HEK293 (cell line): Measurements from ENCODE around the gene KIF21B.

Source experiments
- CTCF ChIA-PET: fragments of 350-600 bp; formaldehyde crosslinking; extraction: SDS; loops from one replicate; lab custom pipeline; 2021; ENCODE audit warnings: antibody characterized with exemption; lab: Yijun Ruan, JAX
- POLR2A ChIA-PET: fragments of 300-600 bp; formaldehyde crosslinking; extraction: SDS; loops from one replicate; lab custom pipeline; 2020; ENCODE audit warnings: antibody characterized with exemption, inconsistent platforms; lab: Yijun Ruan, JAX
- H3K27ac ChIP-seq: fragments of 200-500 bp; sonication (Bioruptor generic); 2 replicates; pipeline ENCODE4 v1.5.1; 2014; ENCODE audit warnings: low read depth, low read length, control low read depth, inconsistent platforms; ENCODE audit errors: extremely low read depth
- H3K36me3 ChIP-seq, 2 experiments: fragments of 200-500 bp in 1 of 2; sonication (Bioruptor generic) in 1 of 2; 1 replicate in 1 of 2; 2 replicates in 1 of 2; pipeline ENCODE4 v1.5.1; 2014 to 2017; ENCODE audit warnings: inconsistent platforms in 2 of 2, low read length in 2 of 2; ENCODE audit not compliant: control insufficient read depth in 2 of 2, insufficient read depth in 1 of 2
- H3K4me1 ChIP-seq: fragments of 200-500 bp; sonication (Bioruptor generic); 2 replicates; pipeline ENCODE4 v1.5.1; 2014; ENCODE audit warnings: mild to moderate bottlenecking, low read length, inconsistent platforms; ENCODE audit not compliant: control insufficient read depth, insufficient read depth
- H3K4me3 ChIP-seq: 2 replicates; pipeline ENCODE4 v1.5.1; 2011; ENCODE audit warnings: low read depth, mild to moderate bottlenecking, control low read depth, low read length, moderate library complexity
- H3K9me3 ChIP-seq: fragments of 200-500 bp; sonication (Bioruptor generic); 2 replicates; pipeline ENCODE4 v1.5.1; 2014; ENCODE audit warnings: low read depth, low read length, inconsistent platforms; ENCODE audit not compliant: control insufficient read depth, insufficient read depth
- HOXA7 ChIP-seq: sonication (generic); formaldehyde crosslinking; IDR thresholded peaks from 2 replicates; pipeline ENCODE4 v1.8.1; 2022; ENCODE audit warnings: missing genetic modification reagents, borderline replicate concordance
- KLF16 ChIP-seq: fragments of 450-650 bp; formaldehyde crosslinking; IDR thresholded peaks from 2 replicates; pipeline ENCODE4 v1.5.1; 2017; ENCODE audit warnings: missing biosample characterization, missing genetic modification characterization
- OSR2 ChIP-seq: fragments of 450-650 bp; formaldehyde crosslinking; IDR thresholded peaks from 2 replicates; pipeline ENCODE4 v1.5.1; 2016; ENCODE audit warnings: missing biosample characterization, missing genetic modification characterization
- SP3 ChIP-seq: fragments of 450-650 bp; formaldehyde crosslinking; IDR thresholded peaks from 2 replicates; pipeline ENCODE4 v1.5.1; 2016; ENCODE audit warnings: missing biosample characterization, missing genetic modification characterization
- TCF7L2 ChIP-seq: IDR thresholded peaks from 2 replicates; pipeline ENCODE4 v1.6.1; 2011; ENCODE audit warnings: low read depth, mild to moderate bottlenecking, inconsistent platforms, low read length, moderate library complexity, borderline replicate concordance
- YY1 ChIP-seq: fragments of 450-650 bp; formaldehyde crosslinking; IDR thresholded peaks from 2 replicates; pipeline ENCODE4 v1.5.1; 2018; ENCODE audit warnings: missing biosample characterization, missing genetic modification characterization
- YY2 ChIP-seq: fragments of 450-650 bp; formaldehyde crosslinking; IDR thresholded peaks from 2 replicates; pipeline ENCODE4 v1.5.1; 2016; ENCODE audit warnings: missing biosample characterization, missing genetic modification characterization
- ZBTB17 ChIP-seq: fragments of 450-650 bp; formaldehyde crosslinking; IDR thresholded peaks from 2 replicates; pipeline ENCODE4 v1.5.1; 2016; ENCODE audit warnings: missing biosample characterization, missing genetic modification characterization
- ZBTB7A ChIP-seq: fragments of 450-650 bp; formaldehyde crosslinking; IDR thresholded peaks from 2 replicates; pipeline ENCODE4 v1.5.1; 2016; ENCODE audit warnings: low read depth, missing biosample characterization, missing genetic modification characterization
- ZFP3 ChIP-seq: fragments of 450-650 bp; formaldehyde crosslinking; IDR thresholded peaks from 2 replicates; pipeline ENCODE4 v1.5.1; 2016; ENCODE audit warnings: low read depth, missing biosample characterization, missing genetic modification characterization
- ZFP41 ChIP-seq: fragments of 450-650 bp; formaldehyde crosslinking; IDR thresholded peaks from 2 replicates; pipeline ENCODE4 v1.5.1; 2016; ENCODE audit warnings: missing biosample characterization, missing genetic modification characterization, borderline replicate concordance
- ZNF112 ChIP-seq: fragments of 450-650 bp; formaldehyde crosslinking; IDR thresholded peaks from 2 replicates; pipeline ENCODE4 v1.5.0; 2017; ENCODE audit warnings: missing biosample characterization, missing genetic modification characterization
- ZNF114 ChIP-seq: fragments of 450-650 bp; formaldehyde crosslinking; IDR thresholded peaks from 2 replicates; pipeline ENCODE4 v1.5.0; 2017; ENCODE audit warnings: missing biosample characterization, missing genetic modification characterization
- ZNF155 ChIP-seq: fragments of 450-650 bp; formaldehyde crosslinking; IDR thresholded peaks from 2 replicates; pipeline ENCODE4 v1.5.1; 2016; ENCODE audit warnings: missing biosample characterization, missing genetic modification characterization
- ZNF16 ChIP-seq: fragments of 450-650 bp; formaldehyde crosslinking; IDR thresholded peaks from 2 replicates; pipeline ENCODE4 v1.5.1; 2016; ENCODE audit warnings: low read depth, missing biosample characterization, missing genetic modification characterization
- ZNF2 ChIP-seq: fragments of 450-650 bp; formaldehyde crosslinking; IDR thresholded peaks from 2 replicates; pipeline ENCODE4 v1.5.1; 2016; ENCODE audit warnings: missing biosample characterization, missing genetic modification characterization
- ZNF248 ChIP-seq: fragments of 450-650 bp; formaldehyde crosslinking; IDR thresholded peaks from 2 replicates; pipeline ENCODE4 v1.5.1; 2017; ENCODE audit warnings: missing biosample characterization, missing genetic modification characterization
- ZNF354C ChIP-seq: fragments of 450-650 bp; formaldehyde crosslinking; IDR thresholded peaks from 2 replicates; pipeline ENCODE4 v1.5.1; 2016; ENCODE audit warnings: missing biosample characterization, missing genetic modification characterization, low read depth, borderline replicate concordance
- ZNF391 ChIP-seq: fragments of 450-650 bp; formaldehyde crosslinking; IDR thresholded peaks from 2 replicates; pipeline ENCODE4 v1.5.1; 2016; ENCODE audit warnings: low read depth, missing biosample characterization, missing genetic modification characterization, borderline replicate concordance
- ZNF394 ChIP-seq: fragments of 450-650 bp; formaldehyde crosslinking; IDR thresholded peaks from 2 replicates; pipeline ENCODE4 v1.5.1; 2016; ENCODE audit warnings: missing biosample characterization, missing genetic modification characterization, mild to moderate bottlenecking, moderate library complexity, borderline replicate concordance
- ZNF423 ChIP-seq: fragments of 450-650 bp; formaldehyde crosslinking; IDR thresholded peaks from 2 replicates; pipeline ENCODE4 v1.5.1; 2016; ENCODE audit warnings: missing biosample characterization, missing genetic modification characterization
- ZNF433 ChIP-seq: fragments of 450-650 bp; formaldehyde crosslinking; IDR thresholded peaks from 2 replicates; pipeline ENCODE4 v1.5.1; 2016; ENCODE audit warnings: missing biosample characterization, missing genetic modification characterization, low read depth
- ZNF560 ChIP-seq: fragments of 450-650 bp; formaldehyde crosslinking; IDR thresholded peaks from 2 replicates; pipeline ENCODE4 v1.5.1; 2017; ENCODE audit warnings: missing biosample characterization, missing genetic modification characterization, borderline replicate concordance
- ZNF777 ChIP-seq: fragments of 450-650 bp; formaldehyde crosslinking; IDR thresholded peaks from 2 replicates; pipeline ENCODE4 v1.5.1; 2017; ENCODE audit warnings: missing biosample characterization, missing genetic modification characterization, borderline replicate concordance
- TF ChIP-seq, protein P1 (sequence below): IDR thresholded peaks from 2 replicates; pipeline ENCODE4 v1.6.1; 2011; ENCODE audit warnings: mild to moderate bottlenecking, low read depth, low read length, borderline replicate concordance
- TF ChIP-seq, protein P2 (sequence below): fragments of 450-650 bp; formaldehyde crosslinking; IDR thresholded peaks from 2 replicates; pipeline ENCODE4 v1.5.1; 2016; ENCODE audit warnings: missing biosample characterization, missing genetic modification characterization, borderline replicate concordance
- TF ChIP-seq, protein P3 (sequence below): fragments of 450-650 bp; formaldehyde crosslinking; IDR thresholded peaks from 2 replicates; pipeline ENCODE4 v1.5.1; 2016; ENCODE audit warnings: missing biosample characterization, missing genetic modification characterization

The KIF21B gene

DNA sequence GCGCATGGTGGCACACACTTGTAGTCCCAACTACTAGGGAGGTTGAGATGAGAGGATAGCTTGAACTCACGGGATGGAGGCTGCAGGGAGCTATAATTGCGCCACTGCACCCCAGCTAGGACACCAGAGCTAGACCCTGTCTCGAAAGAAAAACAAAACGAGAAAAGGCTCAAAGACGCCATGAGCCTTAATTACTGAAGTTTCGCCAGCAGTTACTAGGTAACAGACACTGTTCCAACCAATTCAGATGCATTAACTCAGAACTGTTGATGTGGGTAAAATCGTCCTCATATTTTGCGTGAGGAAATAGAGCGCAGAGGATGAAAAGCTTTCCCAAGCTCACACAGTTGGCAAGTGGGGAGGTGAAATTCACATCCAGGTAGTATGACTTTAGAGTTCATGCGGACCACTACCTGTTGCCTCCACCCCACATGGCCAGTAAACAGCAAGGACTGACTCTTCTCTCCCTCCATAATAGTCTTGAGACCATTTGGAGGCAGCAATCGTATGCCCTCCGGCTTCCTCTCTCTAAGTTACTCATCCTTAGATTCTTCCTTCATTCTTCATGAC, 88.8 kb downstream of the KIF21B start:
- H3K4me3 ChIP-seq: no peak overlapping the region
- ChIA-PET CTCF (no interaction called here), POLR2A (no interaction called here)
- H3K9me3 ChIP-seq: no peaks in the 10 kb centered on the region
- no peak overlapping the region for H3K27ac ChIP-seq
- no peaks in the 10 kb centered on the region for H3K4me1 ChIP-seq
- TF ChIP-seq ZNF391 (tag by site-specific recombination) (no peak), SP3 (tag by site-specific recombination) (no peak), KLF16 (tag by site-specific recombination) (no peak), ZNF155 (tag by site-specific recombination) (no peak), ZNF777 (tag by site-specific recombination) (no peak), ZNF114 (no peak), ZNF16 (tag by site-specific recombination) (no peak), ZNF112 (tag by site-specific recombination) (no peak), ZNF2 (tag by site-specific recombination) (no peak), ZBTB7A (tag by site-specific recombination) (no peak), YY1 (tag by site-specific recombination) (no peak), ZNF560 (no peak), ZBTB17 (tag by site-specific recombination) (no peak), HOXA7 (CRISPR knock-in tag) (no peak), OSR2 (no peak), ZNF248 (tag by site-specific recombination) (no peak), TCF7L2 (no peak), YY2 (tag by site-specific recombination) (no peak), ZFP41 (tag by site-specific recombination) (no peak)
- TF ChIP-seq, protein P1, sequence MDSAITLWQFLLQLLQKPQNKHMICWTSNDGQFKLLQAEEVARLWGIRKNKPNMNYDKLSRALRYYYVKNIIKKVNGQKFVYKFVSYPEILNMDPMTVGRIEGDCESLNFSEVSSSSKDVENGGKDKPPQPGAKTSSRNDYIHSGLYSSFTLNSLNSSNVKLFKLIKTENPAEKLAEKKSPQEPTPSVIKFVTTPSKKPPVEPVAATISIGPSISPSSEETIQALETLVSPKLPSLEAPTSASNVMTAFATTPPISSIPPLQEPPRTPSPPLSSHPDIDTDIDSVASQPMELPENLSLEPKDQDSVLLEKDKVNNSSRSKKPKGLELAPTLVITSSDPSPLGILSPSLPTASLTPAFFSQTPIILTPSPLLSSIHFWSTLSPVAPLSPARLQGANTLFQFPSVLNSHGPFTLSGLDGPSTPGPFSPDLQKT: no peak
- H3K36me3 ChIP-seq: no peaks in the 10 kb centered on the region

DNA sequence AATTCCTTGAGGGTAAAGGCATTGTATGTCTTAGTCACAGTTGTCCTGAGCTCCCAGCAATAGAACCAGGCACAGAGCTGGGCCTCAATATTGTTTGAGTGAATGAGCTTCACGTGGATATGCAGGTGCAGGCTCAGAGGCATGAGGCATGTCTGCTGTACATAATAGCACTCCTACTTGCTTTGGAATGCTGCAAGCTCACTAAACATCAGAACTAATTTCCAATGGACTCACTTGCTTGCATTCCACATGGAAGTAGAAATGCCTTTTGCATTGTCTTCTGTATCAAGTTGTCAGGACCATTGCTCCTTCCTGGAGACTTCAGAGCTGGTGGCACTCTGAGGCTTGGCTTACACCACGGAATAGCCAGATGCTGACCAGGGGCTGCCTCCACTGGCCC, 91.7 kb downstream of the KIF21B start:
- Histone ChIP-seq H3K36me3 (no peaks in the 10 kb centered on the region), H3K4me3 (no peak overlapping the region), H3K4me1 (no peaks in the 10 kb centered on the region), H3K27ac (no peak overlapping the region), H3K9me3 (no peaks in the 10 kb centered on the region)
- ChIA-PET CTCF (interaction anchor here (0.9 kb wide), 1 partner anchor 40 kb away, joined by 4 read pairs; no protein-coding TSS in a partner anchor), POLR2A (no interaction called here)
- no peak for TF ChIP-seq ZNF394 (tag by site-specific recombination)
- no peak for TF ChIP-seq ZNF423 (tag by site-specific recombination)
- TF ChIP-seq, protein P2, sequence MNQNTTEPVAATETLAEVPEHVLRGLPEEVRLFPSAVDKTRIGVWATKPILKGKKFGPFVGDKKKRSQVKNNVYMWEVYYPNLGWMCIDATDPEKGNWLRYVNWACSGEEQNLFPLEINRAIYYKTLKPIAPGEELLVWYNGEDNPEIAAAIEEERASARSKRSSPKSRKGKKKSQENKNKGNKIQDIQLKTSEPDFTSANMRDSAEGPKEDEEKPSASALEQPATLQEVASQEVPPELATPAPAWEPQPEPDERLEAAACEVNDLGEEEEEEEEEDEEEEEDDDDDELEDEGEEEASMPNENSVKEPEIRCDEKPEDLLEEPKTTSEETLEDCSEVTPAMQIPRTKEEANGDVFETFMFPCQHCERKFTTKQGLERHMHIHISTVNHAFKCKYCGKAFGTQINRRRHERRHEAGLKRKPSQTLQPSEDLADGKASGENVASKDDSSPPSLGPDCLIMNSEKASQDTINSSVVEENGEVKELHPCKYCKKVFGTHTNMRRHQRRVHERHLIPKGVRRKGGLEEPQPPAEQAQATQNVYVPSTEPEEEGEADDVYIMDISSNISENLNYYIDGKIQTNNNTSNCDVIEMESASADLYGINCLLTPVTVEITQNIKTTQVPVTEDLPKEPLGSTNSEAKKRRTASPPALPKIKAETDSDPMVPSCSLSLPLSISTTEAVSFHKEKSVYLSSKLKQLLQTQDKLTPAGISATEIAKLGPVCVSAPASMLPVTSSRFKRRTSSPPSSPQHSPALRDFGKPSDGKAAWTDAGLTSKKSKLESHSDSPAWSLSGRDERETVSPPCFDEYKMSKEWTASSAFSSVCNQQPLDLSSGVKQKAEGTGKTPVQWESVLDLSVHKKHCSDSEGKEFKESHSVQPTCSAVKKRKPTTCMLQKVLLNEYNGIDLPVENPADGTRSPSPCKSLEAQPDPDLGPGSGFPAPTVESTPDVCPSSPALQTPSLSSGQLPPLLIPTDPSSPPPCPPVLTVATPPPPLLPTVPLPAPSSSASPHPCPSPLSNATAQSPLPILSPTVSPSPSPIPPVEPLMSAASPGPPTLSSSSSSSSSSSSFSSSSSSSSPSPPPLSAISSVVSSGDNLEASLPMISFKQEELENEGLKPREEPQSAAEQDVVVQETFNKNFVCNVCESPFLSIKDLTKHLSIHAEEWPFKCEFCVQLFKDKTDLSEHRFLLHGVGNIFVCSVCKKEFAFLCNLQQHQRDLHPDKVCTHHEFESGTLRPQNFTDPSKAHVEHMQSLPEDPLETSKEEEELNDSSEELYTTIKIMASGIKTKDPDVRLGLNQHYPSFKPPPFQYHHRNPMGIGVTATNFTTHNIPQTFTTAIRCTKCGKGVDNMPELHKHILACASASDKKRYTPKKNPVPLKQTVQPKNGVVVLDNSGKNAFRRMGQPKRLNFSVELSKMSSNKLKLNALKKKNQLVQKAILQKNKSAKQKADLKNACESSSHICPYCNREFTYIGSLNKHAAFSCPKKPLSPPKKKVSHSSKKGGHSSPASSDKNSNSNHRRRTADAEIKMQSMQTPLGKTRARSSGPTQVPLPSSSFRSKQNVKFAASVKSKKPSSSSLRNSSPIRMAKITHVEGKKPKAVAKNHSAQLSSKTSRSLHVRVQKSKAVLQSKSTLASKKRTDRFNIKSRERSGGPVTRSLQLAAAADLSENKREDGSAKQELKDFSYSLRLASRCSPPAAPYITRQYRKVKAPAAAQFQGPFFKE (tag by site-specific recombination): no peak
- TF ChIP-seq YY2 (tag by site-specific recombination): no peak
- no peak for TF ChIP-seq ZNF354C (tag by site-specific recombination)
- no peak for TF ChIP-seq ZFP3 (tag by site-specific recombination)
- no peak for TF ChIP-seq ZNF433
- TF ChIP-seq, protein P3, sequence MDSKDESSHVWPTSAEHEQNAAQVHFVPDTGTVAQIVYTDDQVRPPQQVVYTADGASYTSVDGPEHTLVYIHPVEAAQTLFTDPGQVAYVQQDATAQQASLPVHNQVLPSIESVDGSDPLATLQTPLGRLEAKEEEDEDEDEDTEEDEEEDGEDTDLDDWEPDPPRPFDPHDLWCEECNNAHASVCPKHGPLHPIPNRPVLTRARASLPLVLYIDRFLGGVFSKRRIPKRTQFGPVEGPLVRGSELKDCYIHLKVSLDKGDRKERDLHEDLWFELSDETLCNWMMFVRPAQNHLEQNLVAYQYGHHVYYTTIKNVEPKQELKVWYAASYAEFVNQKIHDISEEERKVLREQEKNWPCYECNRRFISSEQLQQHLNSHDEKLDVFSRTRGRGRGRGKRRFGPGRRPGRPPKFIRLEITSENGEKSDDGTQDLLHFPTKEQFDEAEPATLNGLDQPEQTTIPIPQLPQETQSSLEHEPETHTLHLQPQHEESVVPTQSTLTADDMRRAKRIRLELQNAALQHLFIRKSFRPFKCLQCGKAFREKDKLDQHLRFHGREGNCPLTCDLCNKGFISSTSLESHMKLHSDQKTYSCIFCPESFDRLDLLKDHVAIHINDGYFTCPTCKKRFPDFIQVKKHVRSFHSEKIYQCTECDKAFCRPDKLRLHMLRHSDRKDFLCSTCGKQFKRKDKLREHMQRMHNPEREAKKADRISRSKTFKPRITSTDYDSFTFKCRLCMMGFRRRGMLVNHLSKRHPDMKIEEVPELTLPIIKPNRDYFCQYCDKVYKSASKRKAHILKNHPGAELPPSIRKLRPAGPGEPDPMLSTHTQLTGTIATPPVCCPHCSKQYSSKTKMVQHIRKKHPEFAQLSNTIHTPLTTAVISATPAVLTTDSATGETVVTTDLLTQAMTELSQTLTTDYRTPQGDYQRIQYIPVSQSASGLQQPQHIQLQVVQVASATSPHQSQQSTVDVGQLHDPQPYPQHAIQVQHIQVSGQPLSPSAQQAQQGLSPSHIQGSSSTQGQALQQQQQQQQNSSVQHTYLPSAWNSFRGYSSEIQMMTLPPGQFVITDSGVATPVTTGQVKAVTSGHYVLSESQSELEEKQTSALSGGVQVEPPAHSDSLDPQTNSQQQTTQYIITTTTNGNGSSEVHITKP (tag by site-specific recombination): no peak
